Mucosa of stomach (tissue), 1 donor: ENCODE data around the gene HPCA.

Experiments used
- H3K27me3 ChIP-seq: one replicate; pipeline ENCODE4 v1.7.0; 2013; ENCODE audit warnings: mild to moderate bottlenecking, low read length; ENCODE audit not compliant: control insufficient read depth, insufficient read depth
- H3K36me3 ChIP-seq: one replicate; pipeline ENCODE4 v1.7.0; 2013; ENCODE audit warnings: low read length; ENCODE audit not compliant: control insufficient read depth, insufficient read depth
- H3K4me1 ChIP-seq: one replicate; pipeline ENCODE4 v1.7.0; 2013; ENCODE audit warnings: mild to moderate bottlenecking, low read length; ENCODE audit not compliant: control insufficient read depth, insufficient read depth
- H3K4me3 ChIP-seq: one replicate; pipeline ENCODE4 v1.7.0; 2013; ENCODE audit warnings: low read length
- H3K9ac ChIP-seq: one replicate; pipeline ENCODE4 v1.7.0; 2013; ENCODE audit warnings: mild to moderate bottlenecking, low read length, moderate library complexity
- H3K9me3 ChIP-seq: one replicate; pipeline ENCODE4 v1.7.0; 2013; ENCODE audit warnings: mild to moderate bottlenecking, low read length, moderate library complexity; ENCODE audit not compliant: control insufficient read depth
- donor health status: Pancreatic carcinoma.

Gene HPCA

GRCh38 chr1:32886004-32886827 is at the start of gene HPCA:
TSS of gene HPCA (plus strand) at chr1:32886491. CDS start at chr1:32888899, 2,408 bp downstream.
- Histone ChIP-seq H3K9me3 (no peaks in the 10 kb centered on the region), H3K9ac (no peak within 1 kb of the TSS), H3K36me3 (no peaks in the 10 kb centered on the region), H3K4me3 (no peak within 1 kb of the TSS), H3K27me3 (peaks cover 44% of the 10 kb centered on the region), H3K4me1 (peaks cover 12% of the 10 kb centered on the region)

DNA sequence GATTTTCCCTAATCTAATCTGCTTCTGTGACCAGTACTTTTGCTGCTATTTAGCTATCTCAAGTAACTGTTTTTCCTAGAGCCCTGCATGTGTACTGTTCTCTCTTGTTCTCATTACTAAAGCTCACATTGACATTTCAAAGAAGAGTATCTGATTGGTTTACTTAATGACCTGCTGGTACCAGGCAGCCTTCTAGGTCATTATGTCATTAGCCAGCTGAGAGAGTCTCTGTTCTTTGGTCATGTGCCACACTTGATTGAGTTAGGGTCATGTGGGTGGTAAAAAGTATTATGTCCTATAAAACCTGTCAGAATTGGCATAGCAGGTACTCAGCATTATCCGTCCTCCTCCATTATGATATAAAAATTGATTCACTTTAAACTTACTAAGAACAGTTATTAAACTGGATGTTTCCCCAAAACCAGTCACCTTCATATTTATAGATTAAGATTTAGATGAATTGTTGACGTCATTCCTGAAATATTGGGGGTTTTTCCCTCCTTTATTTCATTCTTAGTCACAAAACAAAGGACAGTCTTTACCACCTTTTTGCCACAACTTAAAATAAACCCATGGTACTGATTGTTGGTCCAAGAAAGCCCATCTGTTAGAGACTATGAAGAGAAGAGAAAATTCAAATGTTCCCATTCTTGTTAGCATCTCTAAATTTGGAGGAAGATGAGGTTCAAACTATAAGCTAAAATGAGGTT is 37.8 kb upstream of the HPCA start:
- Histone ChIP-seq H3K36me3 (no peaks in the 10 kb centered on the region), H3K4me3 (no peak overlapping the region), H3K4me1 (no peaks in the 10 kb centered on the region)

DNA sequence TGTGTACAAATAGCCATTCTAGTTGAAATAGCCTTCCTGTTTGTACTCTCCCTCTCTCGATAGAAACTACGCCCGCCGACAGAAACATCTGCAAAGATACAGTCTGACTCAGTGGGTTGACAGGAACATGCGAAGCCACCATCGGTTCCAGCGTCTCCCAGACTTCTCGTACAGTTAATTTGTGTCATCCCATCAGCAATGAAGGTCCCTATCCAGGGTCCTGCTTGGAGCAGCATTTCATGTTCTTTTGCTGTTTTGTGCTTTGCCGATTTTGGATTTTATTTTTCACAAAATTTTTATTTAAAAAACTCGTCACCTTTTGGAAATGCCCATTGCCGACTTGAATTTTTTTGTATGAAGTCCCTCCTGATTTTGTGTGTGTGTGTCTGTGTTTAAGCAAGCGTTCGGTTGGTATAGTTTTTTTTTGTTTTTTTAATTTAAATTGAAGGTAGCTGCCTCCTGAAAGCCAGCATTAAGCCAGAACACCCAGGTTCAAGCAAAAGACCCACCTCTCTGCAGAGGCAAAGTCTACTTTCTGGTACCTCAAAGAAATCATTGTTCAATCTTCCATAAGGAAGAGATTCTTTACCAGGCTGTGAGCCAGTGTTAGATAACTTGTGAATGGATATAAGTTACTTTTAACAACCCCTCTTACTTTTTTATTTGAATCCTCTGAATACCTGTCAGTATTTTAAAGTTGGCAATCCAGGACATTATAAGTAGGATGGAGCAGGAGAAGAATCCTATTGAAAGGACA is 30.3 kb upstream of the HPCA start:
- Histone ChIP-seq H3K9me3 (no peaks in the 10 kb centered on the region), H3K4me1 (no peaks in the 10 kb centered on the region), H3K36me3 (no peaks in the 10 kb centered on the region), H3K27me3 (no peaks in the 10 kb centered on the region), H3K9ac (no peak overlapping the region), H3K4me3 (no peak overlapping the region)

More for the DNA sequence above, 37.8 kb upstream of the HPCA start:
- Histone ChIP-seq H3K9ac (no peak overlapping the region), H3K27me3 (no peaks in the 10 kb centered on the region), H3K9me3 (no peaks in the 10 kb centered on the region)

DNA sequence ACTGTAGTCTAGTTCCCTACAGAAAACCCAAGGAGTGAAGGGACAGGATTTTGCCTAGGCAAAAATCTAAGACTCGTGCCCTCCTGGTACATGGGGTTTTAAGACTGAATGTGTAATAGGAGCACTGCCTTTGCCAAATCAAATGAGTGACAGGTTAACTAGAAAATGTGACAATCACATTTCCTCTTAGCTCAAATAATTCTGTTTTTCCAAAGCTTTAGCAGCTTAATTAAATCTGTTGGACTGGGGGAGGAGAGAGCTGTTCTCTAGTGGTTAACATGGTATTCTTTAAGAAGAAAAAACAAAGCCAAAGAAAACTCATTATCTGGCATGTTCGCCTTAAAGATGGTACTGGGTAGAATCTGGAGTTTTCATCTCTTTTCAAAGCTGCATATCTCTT is 28.2 kb upstream of the HPCA start:
- Histone ChIP-seq H3K4me1 (no peaks in the 10 kb centered on the region), H3K9ac (no peak overlapping the region), H3K4me3 (no peak overlapping the region), H3K36me3 (no peaks in the 10 kb centered on the region), H3K9me3 (no peaks in the 10 kb centered on the region), H3K27me3 (no peaks in the 10 kb centered on the region)

DNA sequence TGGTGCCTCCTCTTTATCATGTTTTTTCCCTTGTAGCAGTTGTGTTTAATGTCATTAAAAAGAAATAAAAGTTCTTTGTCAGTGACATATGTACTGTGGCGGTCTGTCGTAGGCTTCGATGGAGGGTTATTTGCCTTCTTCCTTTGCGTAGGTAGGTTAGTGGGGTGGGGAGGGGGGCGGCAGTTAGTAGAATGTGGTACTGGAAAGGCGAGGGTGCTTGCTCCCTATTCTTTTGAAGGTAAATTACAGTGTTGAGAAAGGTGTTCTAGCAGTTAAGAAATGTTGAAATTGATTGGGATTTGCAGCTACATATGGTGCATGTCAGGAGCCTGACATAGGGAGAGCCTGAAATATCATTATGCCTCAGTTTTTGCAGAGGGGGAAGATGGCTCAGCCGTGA is 27.5 kb upstream of the HPCA start:
- no peak overlapping the region for H3K9ac ChIP-seq
- no peaks in the 10 kb centered on the region for H3K9me3 ChIP-seq
- no peaks in the 10 kb centered on the region for H3K4me1 ChIP-seq
- H3K4me3 ChIP-seq, result no peak overlapping the region
- no peaks in the 10 kb centered on the region for H3K27me3 ChIP-seq
- H3K36me3 ChIP-seq, result no peaks in the 10 kb centered on the region

DNA sequence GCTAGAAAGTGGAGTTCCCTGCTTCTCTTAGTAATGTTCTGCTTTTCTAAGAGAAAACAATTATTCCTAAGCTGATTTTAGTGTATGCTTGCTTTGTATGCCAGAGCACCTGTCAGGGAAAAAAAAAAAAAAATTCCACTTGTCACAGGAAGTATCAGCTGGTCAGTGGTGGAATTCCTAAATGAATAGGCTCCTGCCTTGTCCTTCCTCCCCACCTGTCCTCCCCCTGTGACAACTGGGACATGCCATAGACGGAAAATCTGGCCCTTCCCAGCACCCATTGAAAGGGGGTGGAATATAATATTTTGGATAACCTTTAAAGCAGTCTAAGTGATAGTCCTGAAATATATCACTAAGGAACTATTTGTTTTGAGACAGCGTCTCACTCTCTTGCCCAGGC is 26.4 kb upstream of the HPCA start:
- no peak overlapping the region for H3K9ac ChIP-seq
- no peaks in the 10 kb centered on the region for H3K36me3 ChIP-seq
- H3K4me3 ChIP-seq, result no peak overlapping the region
- H3K27me3 ChIP-seq, result no peaks in the 10 kb centered on the region
- no peaks in the 10 kb centered on the region for H3K9me3 ChIP-seq
- H3K4me1 ChIP-seq, result no peaks in the 10 kb centered on the region

DNA sequence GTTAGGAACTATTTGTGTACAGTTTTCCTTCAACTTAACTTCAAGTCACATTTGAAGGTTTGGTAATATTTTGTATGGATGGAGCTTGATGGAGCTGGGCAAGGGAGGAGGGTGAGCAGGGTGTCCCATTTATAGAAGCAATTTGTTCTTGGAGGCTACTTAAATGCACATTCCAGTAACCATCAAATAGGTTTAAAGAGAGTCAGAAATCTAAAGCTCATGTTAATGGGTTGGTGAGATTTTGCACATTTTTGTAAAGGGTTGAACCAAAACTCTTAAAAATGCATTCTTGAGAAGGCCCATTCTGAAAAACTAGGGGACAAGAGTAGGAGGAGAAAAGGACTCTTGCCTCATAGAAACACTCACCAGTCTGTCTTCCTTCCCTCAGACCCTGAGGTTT is 25.7 kb upstream of the HPCA start:
- Histone ChIP-seq H3K36me3 (no peaks in the 10 kb centered on the region), H3K27me3 (no peaks in the 10 kb centered on the region), H3K4me3 (no peak overlapping the region), H3K9me3 (no peaks in the 10 kb centered on the region), H3K9ac (no peak overlapping the region), H3K4me1 (no peaks in the 10 kb centered on the region)

GRCh38 chr1:32861904-32862695 is 24.2 kb upstream of the HPCA start:
- Histone ChIP-seq H3K4me3 (no peak overlapping the region), H3K27me3 (no peaks in the 10 kb centered on the region), H3K9ac (no peak overlapping the region), H3K9me3 (no peaks in the 10 kb centered on the region), H3K4me1 (no peaks in the 10 kb centered on the region), H3K36me3 (no peaks in the 10 kb centered on the region)

- H3K9me3 ChIP-seq, result no peaks in the 10 kb centered on the region
- H3K4me1 ChIP-seq, result no peaks in the 10 kb centered on the region
- no peaks in the 10 kb centered on the region for H3K36me3 ChIP-seq
- H3K9ac ChIP-seq, result no peak overlapping the region
- H3K27me3 ChIP-seq, result no peaks in the 10 kb centered on the region
- no peak overlapping the region for H3K4me3 ChIP-seq
These were observed 22.9 kb upstream of the HPCA start for GRCh38 chr1:32863218-32863880.

DNA sequence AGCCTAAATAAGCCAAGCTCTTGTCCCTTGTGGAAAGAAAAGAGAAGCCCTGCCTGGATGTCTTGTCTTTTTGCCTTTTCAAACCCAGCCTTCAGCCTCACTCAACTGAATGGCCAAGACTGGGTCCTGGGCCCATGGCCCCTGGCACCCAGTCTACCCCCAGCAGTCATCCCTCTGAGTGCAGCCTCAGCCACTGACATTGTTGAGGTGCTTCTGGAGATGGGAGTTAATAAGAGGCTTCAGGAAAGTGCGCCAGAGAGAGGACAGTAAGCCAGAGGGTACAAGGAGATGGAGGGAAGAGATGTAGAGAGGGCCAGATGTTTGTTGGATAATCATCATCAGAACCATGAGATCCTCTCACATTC is 22.4 kb upstream of the HPCA start:
- Histone ChIP-seq H3K9ac (no peak overlapping the region), H3K36me3 (no peaks in the 10 kb centered on the region), H3K9me3 (no peaks in the 10 kb centered on the region), H3K4me1 (no peaks in the 10 kb centered on the region), H3K27me3 (peaks cover under 1% of the 10 kb centered on the region), H3K4me3 (no peak overlapping the region)

DNA sequence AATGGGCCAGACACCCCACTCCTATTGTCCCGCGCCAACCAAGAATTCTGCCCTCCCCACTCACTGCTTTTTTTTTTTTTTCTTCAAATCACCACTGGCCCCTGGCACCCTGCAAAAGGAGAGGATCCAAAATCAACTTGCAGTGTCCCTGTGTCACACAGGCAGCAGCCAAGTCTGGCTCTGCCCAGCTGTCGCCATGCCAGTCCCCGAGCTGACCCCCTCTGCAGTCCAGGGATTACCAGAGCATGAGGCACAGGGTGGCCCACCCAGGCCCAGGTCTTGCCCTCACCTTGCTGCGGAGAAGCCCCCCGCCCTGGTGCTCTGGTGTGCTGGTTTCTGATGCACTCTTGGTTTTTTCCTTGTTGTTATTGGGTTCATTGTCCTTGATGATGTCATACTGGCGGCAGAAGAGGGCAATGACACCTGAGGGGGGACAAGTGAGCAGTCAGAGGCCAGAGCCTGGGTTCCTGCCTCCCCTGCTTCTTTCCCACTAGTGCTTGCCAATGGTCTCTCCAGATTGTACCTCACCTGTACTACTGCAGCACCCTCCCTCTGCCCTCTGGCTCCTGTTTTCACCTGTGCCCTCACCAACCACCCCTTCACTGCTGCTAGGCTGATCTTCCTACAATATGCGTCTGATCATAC is 21.8 kb upstream of the HPCA start:
- H3K9ac ChIP-seq, result no peak overlapping the region
- no peak overlapping the region for H3K4me3 ChIP-seq
- H3K4me1 ChIP-seq, result no peaks in the 10 kb centered on the region
- no peaks in the 10 kb centered on the region for H3K9me3 ChIP-seq
- no peaks in the 10 kb centered on the region for H3K36me3 ChIP-seq
- peaks cover 7% of the 10 kb centered on the region for H3K27me3 ChIP-seq
